ENCODE measurements around the gene CPEB2.

DNA sequence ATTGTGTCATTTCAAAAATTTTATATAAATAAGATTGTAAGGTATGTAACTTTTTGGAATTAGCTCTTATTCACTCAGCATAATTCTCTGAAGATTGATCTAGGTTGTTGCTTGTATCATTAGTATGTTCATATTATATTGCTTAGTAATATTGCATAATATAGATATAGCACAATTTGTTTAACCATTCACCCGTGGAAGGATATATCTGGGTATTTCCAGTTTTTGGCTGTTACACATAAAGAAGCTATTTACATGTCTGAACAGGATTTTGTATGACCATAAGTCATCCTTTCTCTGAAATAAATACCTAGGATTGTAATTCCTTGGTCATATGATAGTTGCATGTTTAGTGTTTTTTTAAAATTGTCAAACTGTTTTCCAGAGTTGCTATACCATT lies 82.5 kb downstream of the CPEB2 start:
- TF ChIP-seq, protein P1, sequence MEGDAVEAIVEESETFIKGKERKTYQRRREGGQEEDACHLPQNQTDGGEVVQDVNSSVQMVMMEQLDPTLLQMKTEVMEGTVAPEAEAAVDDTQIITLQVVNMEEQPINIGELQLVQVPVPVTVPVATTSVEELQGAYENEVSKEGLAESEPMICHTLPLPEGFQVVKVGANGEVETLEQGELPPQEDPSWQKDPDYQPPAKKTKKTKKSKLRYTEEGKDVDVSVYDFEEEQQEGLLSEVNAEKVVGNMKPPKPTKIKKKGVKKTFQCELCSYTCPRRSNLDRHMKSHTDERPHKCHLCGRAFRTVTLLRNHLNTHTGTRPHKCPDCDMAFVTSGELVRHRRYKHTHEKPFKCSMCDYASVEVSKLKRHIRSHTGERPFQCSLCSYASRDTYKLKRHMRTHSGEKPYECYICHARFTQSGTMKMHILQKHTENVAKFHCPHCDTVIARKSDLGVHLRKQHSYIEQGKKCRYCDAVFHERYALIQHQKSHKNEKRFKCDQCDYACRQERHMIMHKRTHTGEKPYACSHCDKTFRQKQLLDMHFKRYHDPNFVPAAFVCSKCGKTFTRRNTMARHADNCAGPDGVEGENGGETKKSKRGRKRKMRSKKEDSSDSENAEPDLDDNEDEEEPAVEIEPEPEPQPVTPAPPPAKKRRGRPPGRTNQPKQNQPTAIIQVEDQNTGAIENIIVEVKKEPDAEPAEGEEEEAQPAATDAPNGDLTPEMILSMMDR (IDR thresholded peaks at IDR 0.05; ENCODE audit: insufficient read depth, low read length, poor library complexity, severe bottlenecking), result no peak
- TF ChIP-seq EZH2phosphoT487 (conservative IDR thresholded peaks at IDR 0.05; ENCODE audit: low read length), result no peak

All from SU-DHL-6 (cell line).